Activated CD8-positive, alpha-beta memory T cell treated with anti-CD3 and anti-CD28 coated beads, Interleukin-2, amount 50 U/mL, for 48 hours (primary cell): Measurements from ENCODE around the gene DCAF4.

Source experiments
- DNase-seq: peaks from one replicate; pipeline ENCODE4 v3.0.0-alpha.2; 2020

The DCAF4 gene, protein sequence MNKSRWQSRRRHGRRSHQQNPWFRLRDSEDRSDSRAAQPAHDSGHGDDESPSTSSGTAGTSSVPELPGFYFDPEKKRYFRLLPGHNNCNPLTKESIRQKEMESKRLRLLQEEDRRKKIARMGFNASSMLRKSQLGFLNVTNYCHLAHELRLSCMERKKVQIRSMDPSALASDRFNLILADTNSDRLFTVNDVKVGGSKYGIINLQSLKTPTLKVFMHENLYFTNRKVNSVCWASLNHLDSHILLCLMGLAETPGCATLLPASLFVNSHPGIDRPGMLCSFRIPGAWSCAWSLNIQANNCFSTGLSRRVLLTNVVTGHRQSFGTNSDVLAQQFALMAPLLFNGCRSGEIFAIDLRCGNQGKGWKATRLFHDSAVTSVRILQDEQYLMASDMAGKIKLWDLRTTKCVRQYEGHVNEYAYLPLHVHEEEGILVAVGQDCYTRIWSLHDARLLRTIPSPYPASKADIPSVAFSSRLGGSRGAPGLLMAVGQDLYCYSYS

GRCh38 chr14:72926292-72927028 lies at the start of gene DCAF4:
Gene DCAF4 (plus strand): TSS chr14:72926464. CDS start chr14:72937979, 11,515 bp downstream.
- DNase-seq, result peak; percentile 91

- no peak for DNase-seq
Measured at GRCh38 chr14:72876710-72877063, 49.6 kb upstream of the DCAF4 start.

DNA sequence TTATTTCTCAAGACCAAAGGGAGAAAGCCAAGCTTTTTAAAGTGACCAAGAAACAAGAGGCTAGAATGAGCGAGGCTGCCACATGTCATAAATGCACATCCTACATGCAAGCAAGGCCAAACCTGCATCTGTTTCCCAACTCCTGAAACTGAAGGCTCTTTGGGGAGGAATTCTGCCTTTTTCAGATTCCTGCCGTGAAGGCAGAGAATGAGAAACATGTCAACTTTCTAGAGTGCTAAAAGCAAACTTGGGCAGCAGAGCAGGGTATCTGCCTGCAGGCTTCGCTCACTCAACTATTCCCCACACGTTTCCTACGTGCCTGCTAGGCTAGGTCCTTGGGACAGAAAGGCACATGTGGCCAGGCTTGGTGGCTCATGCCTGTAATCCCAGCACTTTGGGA lies 47.5 kb upstream of the DCAF4 start:
- no peak for DNase-seq

DNA sequence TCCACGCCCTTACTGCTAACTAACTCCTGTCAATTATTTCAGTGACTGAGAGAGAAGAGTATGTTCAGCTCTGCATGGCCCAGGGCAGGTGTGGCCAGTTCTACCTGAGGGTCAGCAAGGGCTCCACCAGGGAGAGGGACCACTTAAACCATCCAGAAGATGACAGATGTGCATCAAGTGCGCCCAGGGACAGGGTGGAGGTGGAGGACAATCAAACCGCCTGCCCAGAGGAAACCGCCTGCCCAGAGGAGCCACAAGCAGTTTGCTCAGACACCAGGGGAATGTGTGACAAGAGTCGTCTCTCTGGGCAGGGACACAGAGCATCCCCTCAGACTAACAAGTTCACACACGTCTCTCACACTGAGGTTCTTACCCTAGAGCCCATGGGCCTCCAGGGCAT lies 46.8 kb upstream of the DCAF4 start:
- no peak for DNase-seq

DNA sequence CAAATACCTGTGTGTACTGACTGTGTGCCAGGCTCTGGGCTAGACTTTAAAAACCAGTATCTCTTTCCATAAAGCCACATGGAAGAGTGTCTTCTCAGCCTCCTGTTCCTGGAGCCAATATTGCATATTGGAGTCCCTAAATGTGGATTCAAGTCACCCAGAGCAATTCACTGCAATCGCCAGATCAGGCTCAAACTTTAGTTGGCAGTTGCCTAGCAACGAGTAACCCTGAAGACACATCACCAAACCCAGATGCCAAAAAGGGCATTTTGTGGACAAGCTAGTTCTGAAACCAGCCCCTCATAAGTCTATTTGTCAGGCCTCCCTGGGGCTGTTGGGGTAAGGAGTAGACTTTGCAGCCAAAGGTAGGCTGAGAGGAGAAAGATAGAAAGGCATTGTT lies 46.1 kb upstream of the DCAF4 start:
- DNase-seq, result no peak

DNA sequence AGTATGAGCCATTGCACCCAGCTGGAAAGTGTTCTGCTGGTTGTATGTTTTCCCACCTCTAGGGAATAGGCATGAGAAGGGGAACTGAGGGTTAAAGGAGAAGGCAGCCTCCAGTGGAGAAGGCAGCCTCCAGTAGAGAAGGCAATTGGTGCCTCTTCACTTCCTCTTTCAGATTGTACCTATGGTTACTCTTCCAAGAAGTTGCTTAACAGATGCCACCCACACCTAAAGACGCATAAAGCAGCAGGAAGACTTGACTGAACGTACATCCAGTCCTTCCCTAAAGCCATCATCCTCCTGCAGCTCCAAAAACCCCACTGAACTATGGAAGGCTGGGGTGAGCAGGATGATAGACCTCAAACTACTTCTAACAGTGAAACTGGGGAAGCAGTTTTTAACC lies 45.4 kb upstream of the DCAF4 start:
- no peak for DNase-seq

DNA sequence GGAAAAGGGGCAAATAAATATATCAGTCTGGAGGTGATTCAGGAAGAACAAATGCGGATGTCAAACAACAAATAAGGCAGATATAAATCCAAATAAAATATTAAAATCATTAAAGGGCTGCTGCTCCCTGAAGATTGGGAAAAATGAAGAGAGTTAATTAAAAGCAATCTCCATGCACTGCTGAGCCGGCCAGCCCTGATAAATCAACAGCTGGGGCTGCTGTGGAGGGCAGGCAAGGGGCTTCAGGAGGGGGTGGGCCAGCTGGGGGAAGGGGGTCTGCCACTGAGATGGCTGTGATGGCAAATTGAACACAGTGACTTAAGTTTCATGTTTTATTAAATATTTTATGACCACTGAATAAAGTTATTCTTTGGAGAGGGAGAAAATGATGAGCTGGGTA lies 44.7 kb upstream of the DCAF4 start:
- DNase-seq, result no peak

DNA sequence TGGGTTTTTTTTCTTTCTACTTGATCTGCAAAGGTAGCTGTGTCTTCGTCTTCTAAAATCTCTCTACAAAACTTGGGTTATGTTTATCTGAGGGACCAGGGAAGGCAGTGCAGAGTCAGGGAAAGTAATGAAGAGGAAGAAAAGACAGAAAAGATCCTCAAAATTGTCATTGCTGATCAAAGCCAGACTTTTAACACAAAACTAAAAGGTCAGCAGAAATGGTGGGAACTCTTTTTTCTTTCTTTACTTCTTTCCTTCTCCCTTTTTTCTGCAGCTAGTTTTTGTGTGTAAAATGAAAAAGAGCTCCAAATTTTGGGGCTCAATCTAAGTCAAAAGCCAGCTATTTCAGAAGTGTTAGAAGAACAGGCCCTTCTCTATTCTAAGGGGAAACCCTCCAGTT lies 44.2 kb upstream of the DCAF4 start:
- no peak for DNase-seq

DNA sequence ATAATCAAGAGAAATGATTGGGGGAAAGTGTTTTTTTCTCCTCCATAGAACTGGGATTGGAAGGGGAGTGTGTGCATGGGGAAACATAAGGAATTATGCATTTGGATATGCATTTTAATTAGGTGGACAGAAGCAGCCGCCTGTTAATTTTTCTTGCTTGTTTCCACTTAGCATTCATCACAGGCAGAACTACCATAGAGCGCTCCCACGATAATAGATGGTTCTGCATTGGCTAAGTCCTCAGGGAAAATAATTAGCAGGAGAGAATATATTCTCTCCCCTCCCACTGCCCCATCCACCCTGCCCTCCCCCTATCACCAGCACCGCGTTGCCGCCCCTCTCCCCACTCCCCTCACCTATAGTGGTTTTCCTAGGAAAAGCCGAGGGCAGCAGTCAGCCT lies 43.8 kb upstream of the DCAF4 start:
- no peak for DNase-seq

GRCh38 chr14:72883109-72883508 lies 43.2 kb upstream of the DCAF4 start:
- no peak for DNase-seq

GRCh38 chr14:72883961-72884360 lies 42.3 kb upstream of the DCAF4 start:
- no peak for DNase-seq

DNA sequence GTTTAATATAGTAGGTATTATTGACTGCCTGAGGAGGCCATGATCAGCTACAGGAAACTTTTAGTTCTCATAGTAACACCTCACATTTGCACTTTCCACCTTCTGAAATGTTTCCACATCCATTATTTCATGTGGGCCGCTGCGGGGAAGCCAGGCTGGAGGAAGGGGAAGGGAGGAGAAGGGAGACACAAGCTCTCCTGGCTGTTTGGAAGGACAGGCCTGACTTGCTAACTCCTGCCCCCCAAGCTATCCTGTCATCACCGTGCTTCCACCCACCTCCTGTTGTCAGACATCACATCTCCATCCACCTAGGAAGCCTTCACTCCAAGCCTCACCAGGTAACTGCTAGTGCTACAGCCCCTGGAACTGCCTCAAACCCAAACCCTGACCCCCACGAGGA lies 41.9 kb upstream of the DCAF4 start:
- DNase-seq, result no peak

DNA sequence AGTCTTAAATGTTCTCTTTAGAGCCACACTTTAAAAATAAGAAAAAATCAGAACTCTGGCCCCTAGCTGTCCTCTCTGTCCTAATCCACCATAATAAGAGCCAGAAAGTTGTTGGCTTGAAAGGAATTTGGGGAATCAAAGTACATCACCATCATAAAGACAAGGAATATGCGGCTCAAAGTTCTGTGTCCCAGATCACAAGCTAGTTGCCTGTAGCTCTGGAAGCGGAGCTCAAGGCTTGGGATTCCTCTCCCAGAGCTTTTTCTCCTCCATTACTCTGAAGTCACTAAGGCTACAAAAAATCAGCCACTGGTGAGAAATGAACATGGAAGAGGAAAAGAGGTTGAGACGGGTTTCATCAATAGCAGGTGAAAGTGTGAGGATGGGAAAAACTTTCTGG lies 38.8 kb upstream of the DCAF4 start:
- no peak for DNase-seq

DNA sequence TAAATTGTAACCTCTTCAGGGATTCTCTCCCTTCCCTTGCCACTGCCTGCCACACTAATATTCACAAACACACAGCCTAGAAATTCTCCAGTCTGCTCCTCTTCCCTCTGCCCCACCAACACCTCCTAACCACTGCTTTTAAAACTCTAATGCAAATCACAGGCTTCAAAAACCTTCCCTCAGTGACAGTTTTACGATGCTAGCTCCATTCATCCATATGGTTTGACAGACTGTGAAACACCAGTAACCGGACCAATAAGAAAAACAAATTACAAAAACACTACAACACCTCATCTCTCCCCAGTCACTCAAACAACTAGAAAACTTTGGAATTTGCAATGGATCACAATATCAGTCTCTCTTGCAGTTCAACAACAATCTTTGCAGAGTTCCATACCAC lies 38.1 kb upstream of the DCAF4 start:
- DNase-seq, result no peak

GRCh38 chr14:72888636-72889201 lies 37.5 kb upstream of the DCAF4 start:
- no peak for DNase-seq

- no peak for DNase-seq
Measured at GRCh38 chr14:72889366-72889765, 36.9 kb upstream of the DCAF4 start.

DNA sequence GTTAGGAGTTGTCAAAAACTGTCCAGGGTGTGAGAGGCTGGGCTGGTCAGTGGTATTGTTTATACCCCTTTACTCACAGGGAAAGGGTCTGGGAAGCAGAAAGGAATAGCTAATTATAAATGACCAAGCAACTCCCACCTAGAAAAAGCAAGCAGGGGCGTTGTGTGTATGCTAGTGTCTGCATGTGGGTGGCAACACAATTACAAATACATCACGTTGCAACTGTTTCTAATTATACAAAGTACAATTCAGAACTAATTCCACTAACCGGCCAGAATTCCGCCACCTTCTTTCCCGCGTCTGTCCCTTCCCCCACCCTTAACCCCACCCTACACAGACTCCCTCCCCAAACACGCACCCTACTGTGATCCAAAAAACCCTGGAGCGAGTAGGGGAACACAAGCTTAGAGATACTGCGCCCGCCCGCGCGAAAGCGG lies 34.6 kb upstream of the DCAF4 start:
- no peak for DNase-seq

GRCh38 chr14:72892103-72892878 lies 34.0 kb upstream of the DCAF4 start:
- DNase-seq, result peak; percentile 59

DNA sequence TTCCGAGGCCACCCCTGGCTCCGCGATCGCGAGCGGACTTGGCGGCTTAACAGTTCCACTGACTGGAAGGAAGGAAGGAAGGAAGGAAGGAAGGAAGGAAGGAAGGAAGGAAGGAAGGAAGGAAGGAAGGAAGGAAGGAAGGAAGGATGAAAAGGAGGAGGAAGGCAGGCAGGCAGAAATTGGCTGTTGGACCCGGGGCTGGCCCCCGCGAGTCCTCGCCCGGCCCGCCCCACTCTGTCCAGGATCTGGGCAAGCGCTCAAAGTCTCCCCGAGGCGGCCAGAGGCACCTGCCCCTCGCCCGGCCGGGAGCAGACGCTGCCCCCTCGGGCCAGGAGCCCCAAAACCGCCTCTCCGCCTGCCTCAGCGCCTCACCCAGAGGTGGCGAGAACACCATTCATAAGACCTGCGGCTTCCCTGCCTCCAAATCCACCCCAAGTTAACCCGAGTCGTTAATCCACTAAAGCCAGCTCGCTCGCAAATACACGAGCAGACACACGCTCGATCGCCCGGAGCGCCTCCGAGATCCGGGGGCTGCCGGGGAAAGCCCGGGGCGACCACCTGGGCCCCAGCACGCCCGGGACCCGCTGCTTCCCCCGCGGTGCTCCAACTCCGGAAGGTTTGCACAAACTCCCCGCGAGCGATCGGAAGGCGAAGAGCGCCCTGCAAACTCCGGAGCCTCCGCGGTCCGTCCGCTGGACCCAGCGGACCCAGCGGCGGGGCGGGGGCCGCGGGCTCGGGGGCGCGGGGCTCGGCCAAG lies 33.2 kb upstream of the DCAF4 start:
- peak; percentile 66 for DNase-seq

DNA sequence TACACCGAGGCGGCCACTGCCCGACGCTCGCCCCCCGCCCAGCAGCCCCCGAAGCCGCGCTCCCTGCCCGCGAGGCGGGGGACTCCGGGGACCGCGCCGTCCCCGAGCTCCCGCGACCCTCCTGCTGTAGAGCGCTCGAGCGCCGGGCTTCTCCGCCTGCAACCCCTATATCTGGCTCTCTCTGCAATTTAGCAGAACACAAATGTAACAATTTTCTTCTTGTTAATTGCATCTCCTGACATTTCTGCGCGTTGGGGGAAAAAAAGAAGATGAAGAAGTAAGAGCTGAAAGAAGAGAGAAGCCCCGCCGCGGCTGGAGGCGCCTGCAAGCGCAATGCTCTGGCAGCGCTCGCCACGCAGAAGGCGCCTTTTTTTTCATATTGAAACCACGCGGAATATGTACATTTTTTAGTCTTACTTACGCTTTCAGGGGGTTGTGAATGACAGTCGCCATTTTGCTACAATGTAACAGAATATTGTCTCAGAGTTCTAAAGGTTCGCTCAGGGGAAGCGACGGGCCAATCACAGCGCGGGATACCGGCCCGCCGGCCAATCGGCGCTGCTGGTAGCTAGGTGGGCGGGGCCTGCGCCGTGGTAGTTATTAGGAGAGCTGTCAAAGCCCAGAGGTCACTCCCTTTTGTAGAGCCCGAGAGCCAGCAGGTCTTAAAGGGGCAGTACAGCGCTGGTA lies 32.5 kb upstream of the DCAF4 start, which contains the start of gene DPF3:
TSS of gene DPF3 (minus strand) at position 466 of the 687 bp plus-strand sequence. CDS start at position 453, 13 bp downstream.
- peak; percentile 94 for DNase-seq

DNA sequence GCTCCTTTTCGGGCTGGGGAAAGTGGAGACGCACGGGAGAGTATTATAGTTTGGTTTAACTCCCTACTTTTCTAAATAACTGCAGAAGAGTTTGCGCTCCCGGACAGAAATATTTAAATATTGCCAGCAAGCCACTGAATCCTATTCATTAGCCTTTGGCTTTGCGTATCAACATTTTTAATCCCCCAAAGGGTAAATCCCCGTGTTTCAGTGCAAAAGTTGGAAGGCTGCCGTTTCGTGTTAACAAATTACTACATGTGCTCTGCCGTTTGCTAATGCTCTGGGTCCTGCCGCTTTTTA lies 32.0 kb upstream of the DCAF4 start:
- DNase-seq, result no peak
